D721Med (cell line): ENCODE data around the gene TDRD6.

Experiments used
- DNase-seq: peaks from one replicate; pipeline ENCODE4 v3.0.0; 2011; ENCODE audit warnings: low spot score; ENCODE audit not compliant: insufficient read length
- FAIRE-seq: peaks from 2 replicates; lab custom pipeline; 2011; peaks lifted over from hg19 to GRCh38; lab: Jason Lieb, UNC
- TF ChIP-seq, protein P1 (sequence below): IDR thresholded peaks from 2 replicates; pipeline ENCODE4 v1.5.1; 2012; ENCODE audit warnings: mild to moderate bottlenecking, control low read depth; ENCODE audit not compliant: insufficient read depth; ENCODE audit errors: missing control alignments

TDRD6 gene

GRCh38 chr6:46657642-46658041, 30.0 kb upstream of the TDRD6 start:
- DNase-seq (no peak), FAIRE-seq (no peak)
- TF ChIP-seq, protein P1, sequence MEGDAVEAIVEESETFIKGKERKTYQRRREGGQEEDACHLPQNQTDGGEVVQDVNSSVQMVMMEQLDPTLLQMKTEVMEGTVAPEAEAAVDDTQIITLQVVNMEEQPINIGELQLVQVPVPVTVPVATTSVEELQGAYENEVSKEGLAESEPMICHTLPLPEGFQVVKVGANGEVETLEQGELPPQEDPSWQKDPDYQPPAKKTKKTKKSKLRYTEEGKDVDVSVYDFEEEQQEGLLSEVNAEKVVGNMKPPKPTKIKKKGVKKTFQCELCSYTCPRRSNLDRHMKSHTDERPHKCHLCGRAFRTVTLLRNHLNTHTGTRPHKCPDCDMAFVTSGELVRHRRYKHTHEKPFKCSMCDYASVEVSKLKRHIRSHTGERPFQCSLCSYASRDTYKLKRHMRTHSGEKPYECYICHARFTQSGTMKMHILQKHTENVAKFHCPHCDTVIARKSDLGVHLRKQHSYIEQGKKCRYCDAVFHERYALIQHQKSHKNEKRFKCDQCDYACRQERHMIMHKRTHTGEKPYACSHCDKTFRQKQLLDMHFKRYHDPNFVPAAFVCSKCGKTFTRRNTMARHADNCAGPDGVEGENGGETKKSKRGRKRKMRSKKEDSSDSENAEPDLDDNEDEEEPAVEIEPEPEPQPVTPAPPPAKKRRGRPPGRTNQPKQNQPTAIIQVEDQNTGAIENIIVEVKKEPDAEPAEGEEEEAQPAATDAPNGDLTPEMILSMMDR: no peak

- no peak for FAIRE-seq
- TF ChIP-seq, protein P1: no peak
- DNase-seq: no peak
These were observed 26.2 kb upstream of the TDRD6 start for GRCh38 chr6:46661483-46661882.

GRCh38 chr6:46667377-46667776, 20.3 kb upstream of the TDRD6 start:
- FAIRE-seq (no peak), DNase-seq (no peak)
- TF ChIP-seq, protein P1: no peak

GRCh38 chr6:46674410-46674809, 13.3 kb upstream of the TDRD6 start:
- TF ChIP-seq, protein P1: no peak
- FAIRE-seq (no peak), DNase-seq (no peak)

DNA sequence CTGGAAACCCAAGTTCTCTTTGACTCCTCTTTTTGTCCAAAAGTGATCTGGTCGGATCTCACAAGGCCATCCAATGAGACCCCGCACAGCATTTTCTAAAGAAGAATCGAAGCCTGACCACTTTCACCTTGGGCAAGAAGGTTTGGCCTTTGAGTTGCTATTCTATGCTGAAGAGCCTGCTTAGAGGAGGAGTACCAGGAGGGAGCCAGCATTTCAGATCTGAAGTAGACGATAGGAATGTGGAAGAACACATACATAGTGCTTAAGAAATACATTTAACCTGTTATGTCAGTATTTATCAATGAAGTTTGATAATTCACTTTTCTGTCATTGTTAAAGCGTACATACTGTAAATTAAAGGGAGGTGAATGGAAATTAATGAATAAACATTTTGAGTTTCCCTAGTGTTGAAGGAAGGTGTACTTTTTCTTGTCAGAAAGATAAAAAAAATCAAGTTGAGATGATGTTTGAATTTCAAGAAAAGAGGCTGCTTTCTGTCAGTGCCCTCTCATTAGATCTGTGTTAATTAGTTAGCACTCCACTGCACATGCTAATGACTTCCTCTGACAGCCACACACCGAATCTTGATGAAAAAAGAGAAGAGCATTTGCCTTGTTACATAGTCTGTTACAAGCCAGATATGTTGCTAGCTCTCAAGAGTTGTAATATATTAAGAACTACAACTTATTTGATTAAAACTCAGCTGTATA, 10.9 kb upstream of the TDRD6 start:
- TF ChIP-seq, protein P1: no peak
- FAIRE-seq (no peak), DNase-seq (no peak)

- DNase-seq (no peak), FAIRE-seq (peak; percentile 61)
- TF ChIP-seq, protein P1: peak; percentile 20
These were observed 10.4 kb upstream of the TDRD6 start for GRCh38 chr6:46677314-46677654.

- DNase-seq: no peak
- TF ChIP-seq, protein P1: no peak
- no peak for FAIRE-seq
These were observed 2.9 kb upstream of the TDRD6 start for GRCh38 chr6:46684771-46685170.
